GM12892 (cell line): Measurements from ENCODE around the gene ZNF160. TPM values are rescaled to one million over a fixed set of nuclear protein-coding genes. Genes with fewer than 3 reads are reported as not detected.
"Not testable (repeated sequence)": the region's sequence is repeated elsewhere in the genome, so short reads cannot be mapped to it uniquely, and the experiment has no call there.

Experiments
- DNase-seq: peaks from one replicate; pipeline ENCODE4 v3.0.0; 2011; ENCODE audit not compliant: insufficient read length
- FAIRE-seq: peaks from 2 replicates; lab custom pipeline; 2011; peaks lifted over from hg19 to GRCh38; lab: Jason Lieb, UNC
- POLR2A ChIP-seq: IDR thresholded peaks from 2 replicates; pipeline ENCODE4 v1.6.1; 2011; ENCODE audit warnings: low read depth, low read length, control low read depth
- POLR2AphosphoS5 ChIP-seq: IDR thresholded peaks from 2 replicates; pipeline ENCODE4 v1.6.1; 2011; ENCODE audit warnings: low read depth, low read length, control low read depth
- TAF1 ChIP-seq: IDR thresholded peaks from 2 replicates; pipeline ENCODE4 v1.6.1; 2011; ENCODE audit warnings: low read depth, mild to moderate bottlenecking, control low read depth, low read length, borderline replicate concordance
- polyA plus RNA-seq: library from polyadenylated mRNA; unstranded; fragments of >200 nt; gene quantifications from one replicate; pipeline ENCODE4 v1.2.1, GENCODE V29; 2012; ENCODE audit warnings: missing spikeins, inconsistent platforms; ENCODE audit not compliant: missing spikeins

Gene ZNF160
- polyA plus RNA-seq, result 25.9 TPM

- FAIRE-seq (peak; percentile 92), DNase-seq (peak; percentile 96)
These were observed at the start of gene ZNF160 for GRCh38 chr19:53103234-53104203. TSS of gene ZNF160 (minus strand) at chr19:53103422. CDS start at chr19:53086276, 17,146 bp downstream.

GRCh38 chr19:53147645-53148044 lies 44.4 kb upstream of the ZNF160 start:
- no peak for FAIRE-seq

More at GRCh38 chr19:53103234-53104203, at the start of gene ZNF160:
- peak; percentile 87 for TF ChIP-seq POLR2AphosphoS5
- TF ChIP-seq POLR2A, result peak; percentile 90
- TF ChIP-seq TAF1, result peak; percentile 83

GRCh38 chr19:53140351-53140750 lies 37.1 kb upstream of the ZNF160 start:
- no peak for TF ChIP-seq TAF1
- TF ChIP-seq POLR2A, result no peak
- no peak for TF ChIP-seq POLR2AphosphoS5
- DNase-seq, result no peak
- FAIRE-seq, result no peak

More at GRCh38 chr19:53147645-53148044, 44.4 kb upstream of the ZNF160 start:
- no peak for DNase-seq
- TF ChIP-seq TAF1 (no peak), POLR2A (no peak), POLR2AphosphoS5 (no peak)

- DNase-seq (no peak), FAIRE-seq (no peak)
- TF ChIP-seq POLR2A (no peak), POLR2AphosphoS5 (no peak), TAF1 (no peak)
These were observed 33.2 kb upstream of the ZNF160 start for GRCh38 chr19:53136432-53136831.

- no peak for FAIRE-seq
- no peak for DNase-seq
- no peak for TF ChIP-seq POLR2A
- TF ChIP-seq POLR2AphosphoS5, result no peak
- no peak for TF ChIP-seq TAF1
These were observed 29.1 kb upstream of the ZNF160 start, which contains the start of gene ZNF415 for GRCh38 chr19:53132141-53132991. TSS of gene ZNF415 (minus strand) at chr19:53132910. CDS start at chr19:53122676, 10,234 bp downstream.

GRCh38 chr19:53131727-53132126 lies 28.5 kb upstream of the ZNF160 start:
- FAIRE-seq (no peak), DNase-seq (no peak)
- TF ChIP-seq POLR2AphosphoS5, result no peak
- TF ChIP-seq POLR2A, result no peak
- TF ChIP-seq TAF1, result no peak

- no peak for FAIRE-seq
- no peak for TF ChIP-seq POLR2A
- no peak for TF ChIP-seq TAF1
- no peak for TF ChIP-seq POLR2AphosphoS5
- DNase-seq, result no peak
These were observed 27.9 kb upstream of the ZNF160 start for GRCh38 chr19:53131085-53131590.

- no peak for DNase-seq
- no peak for FAIRE-seq
- TF ChIP-seq POLR2AphosphoS5, result no peak
- TF ChIP-seq TAF1, result no peak
- no peak for TF ChIP-seq POLR2A
These were observed 27.3 kb upstream of the ZNF160 start for GRCh38 chr19:53130506-53130905.

GRCh38 chr19:53126733-53127526 lies 23.7 kb upstream of the ZNF160 start:
- not testable (repeated sequence) for FAIRE-seq, DNase-seq

- FAIRE-seq (no peak), DNase-seq (no peak)
- TF ChIP-seq TAF1 (no peak), POLR2AphosphoS5 (no peak), POLR2A (no peak)
These were observed 20.2 kb upstream of the ZNF160 start for GRCh38 chr19:53123400-53123799.

GRCh38 chr19:53112286-53112685 lies 9.1 kb upstream of the ZNF160 start:
- TF ChIP-seq POLR2AphosphoS5 (no peak), TAF1 (no peak), POLR2A (no peak)
- DNase-seq (no peak), FAIRE-seq (no peak)
